K562 (cell line): ENCODE data around the gene MVP. TPM values are rescaled to one million over a fixed set of nuclear protein-coding genes. Genes with fewer than 3 reads are reported as not detected.

Source experiments
- CCNT2 ChIP-seq: IDR thresholded peaks from 2 replicates; pipeline ENCODE4 v1.6.1; 2011; ENCODE audit warnings: borderline replicate concordance, low read depth, mild to moderate bottlenecking, moderate library complexity, mixed read lengths, low read length; ENCODE audit not compliant: insufficient read length; ENCODE audit errors: extremely low read depth
- EP400 ChIP-seq: fragments of 450-650 bp; IDR thresholded peaks from 2 replicates; pipeline ENCODE4 v1.6.1; 2017; ENCODE audit warnings: antibody characterized with exemption, mild to moderate bottlenecking, moderate library complexity
- JUNB ChIP-seq: fragments of 450-650 bp; formaldehyde crosslinking; conservative IDR thresholded peaks from 2 replicates; pipeline ENCODE4 v1.4.0; 2020; ENCODE audit warnings: mild to moderate bottlenecking
- POLR2A ChIP-seq: fragments of 450-650 bp; conservative IDR thresholded peaks from 2 replicates; pipeline ENCODE4 v1.6.1; 2016
- POLR2AphosphoS5 ChIP-seq: IDR thresholded peaks from 2 replicates; pipeline ENCODE4 v1.6.1; 2011; ENCODE audit warnings: mild to moderate bottlenecking, low read depth, low read length, moderate library complexity; ENCODE audit not compliant: control insufficient read depth, insufficient read depth
- POLR2G ChIP-seq: fragments of 200-400 bp; formaldehyde crosslinking; IDR thresholded peaks from 2 replicates; pipeline ENCODE4 v1.6.1; 2017; ENCODE audit warnings: low read depth, mild to moderate bottlenecking, antibody characterized with exemption, low read length, moderate library complexity
- RBFOX2 ChIP-seq: fragments of 200-400 bp; formaldehyde crosslinking; IDR thresholded peaks from 2 replicates; pipeline ENCODE4 v1.6.1; 2017; ENCODE audit warnings: low read depth, mild to moderate bottlenecking, low read length, moderate library complexity
- RBM39 ChIP-seq: fragments of 200-400 bp; formaldehyde crosslinking; optimal IDR thresholded peaks from 2 replicates; pipeline ENCODE3; 2018; ENCODE audit warnings: low read depth, low read length
- ZBTB34 ChIP-seq: fragments of 250-450 bp; sonication (Bioruptor Pico); IDR thresholded peaks from 2 replicates; pipeline ENCODE4 v1.8.0; 2021; ENCODE audit warnings: mild to moderate bottlenecking, moderate library complexity
- polyA plus RNA-seq, 8 experiments: library from polyadenylated mRNA; depleted of rRNA in 4 of 8; stranded (reverse) in 5 of 8; unstranded in 3 of 8; fragments of >200 nt; fragmentation: Nextera tagmentation in 2 of 8; fragmentation: Illumina TruSeq in 1 of 8; extraction: Ambion mirVana in 2 of 8; extraction: Trizol in 1 of 8; gene quantifications; 2 replicates each; pipeline versions ENCODE4 v1.2.1 to v1.2.3, GENCODE V29; 2011 to 2014; ENCODE audit warnings: inconsistent platforms in 1 of 8, missing spikeins in 1 of 8
- total RNA-seq, 7 experiments: library from RNA; depleted of rRNA in 6 of 7; stranded (reverse); fragments of >200 nt in 6 of 7; fragmentation: Illumina TruSeq in 2 of 7; extraction: Trizol in 2 of 7; gene quantifications; 2 replicates each; pipeline versions ENCODE4 v1.2.1 to v1.2.3, GENCODE V29; 2011 to 2021; ENCODE audit warnings: low replicate concordance in 1 of 7
- TF ChIP-seq, protein P1 (sequence below): fragments of 250-450 bp; sonication (Bioruptor Pico); IDR thresholded peaks from 2 replicates; pipeline ENCODE4 v1.4.0; 2020
- TF ChIP-seq, protein P2 (sequence below): fragments of 250-450 bp; sonication (Bioruptor Pico); IDR thresholded peaks from 2 replicates; pipeline ENCODE4 v1.5.0; 2021; ENCODE audit warnings: mild to moderate bottlenecking, borderline replicate concordance
- TF ChIP-seq, protein P3 (sequence below): fragments of 450-650 bp; IDR thresholded peaks from 2 replicates; pipeline ENCODE4 v1.6.1; 2018; ENCODE audit not compliant: partially characterized antibody

MVP gene
- total and polyA plus RNA-seq, 9 of the 15 experiments (the other 6 are each of a cell fraction or from before 2014, with no cell fraction given) = 0.39 to 1.9 (median 0.76) TPM; not detected in 2

- TF ChIP-seq, protein P1, sequence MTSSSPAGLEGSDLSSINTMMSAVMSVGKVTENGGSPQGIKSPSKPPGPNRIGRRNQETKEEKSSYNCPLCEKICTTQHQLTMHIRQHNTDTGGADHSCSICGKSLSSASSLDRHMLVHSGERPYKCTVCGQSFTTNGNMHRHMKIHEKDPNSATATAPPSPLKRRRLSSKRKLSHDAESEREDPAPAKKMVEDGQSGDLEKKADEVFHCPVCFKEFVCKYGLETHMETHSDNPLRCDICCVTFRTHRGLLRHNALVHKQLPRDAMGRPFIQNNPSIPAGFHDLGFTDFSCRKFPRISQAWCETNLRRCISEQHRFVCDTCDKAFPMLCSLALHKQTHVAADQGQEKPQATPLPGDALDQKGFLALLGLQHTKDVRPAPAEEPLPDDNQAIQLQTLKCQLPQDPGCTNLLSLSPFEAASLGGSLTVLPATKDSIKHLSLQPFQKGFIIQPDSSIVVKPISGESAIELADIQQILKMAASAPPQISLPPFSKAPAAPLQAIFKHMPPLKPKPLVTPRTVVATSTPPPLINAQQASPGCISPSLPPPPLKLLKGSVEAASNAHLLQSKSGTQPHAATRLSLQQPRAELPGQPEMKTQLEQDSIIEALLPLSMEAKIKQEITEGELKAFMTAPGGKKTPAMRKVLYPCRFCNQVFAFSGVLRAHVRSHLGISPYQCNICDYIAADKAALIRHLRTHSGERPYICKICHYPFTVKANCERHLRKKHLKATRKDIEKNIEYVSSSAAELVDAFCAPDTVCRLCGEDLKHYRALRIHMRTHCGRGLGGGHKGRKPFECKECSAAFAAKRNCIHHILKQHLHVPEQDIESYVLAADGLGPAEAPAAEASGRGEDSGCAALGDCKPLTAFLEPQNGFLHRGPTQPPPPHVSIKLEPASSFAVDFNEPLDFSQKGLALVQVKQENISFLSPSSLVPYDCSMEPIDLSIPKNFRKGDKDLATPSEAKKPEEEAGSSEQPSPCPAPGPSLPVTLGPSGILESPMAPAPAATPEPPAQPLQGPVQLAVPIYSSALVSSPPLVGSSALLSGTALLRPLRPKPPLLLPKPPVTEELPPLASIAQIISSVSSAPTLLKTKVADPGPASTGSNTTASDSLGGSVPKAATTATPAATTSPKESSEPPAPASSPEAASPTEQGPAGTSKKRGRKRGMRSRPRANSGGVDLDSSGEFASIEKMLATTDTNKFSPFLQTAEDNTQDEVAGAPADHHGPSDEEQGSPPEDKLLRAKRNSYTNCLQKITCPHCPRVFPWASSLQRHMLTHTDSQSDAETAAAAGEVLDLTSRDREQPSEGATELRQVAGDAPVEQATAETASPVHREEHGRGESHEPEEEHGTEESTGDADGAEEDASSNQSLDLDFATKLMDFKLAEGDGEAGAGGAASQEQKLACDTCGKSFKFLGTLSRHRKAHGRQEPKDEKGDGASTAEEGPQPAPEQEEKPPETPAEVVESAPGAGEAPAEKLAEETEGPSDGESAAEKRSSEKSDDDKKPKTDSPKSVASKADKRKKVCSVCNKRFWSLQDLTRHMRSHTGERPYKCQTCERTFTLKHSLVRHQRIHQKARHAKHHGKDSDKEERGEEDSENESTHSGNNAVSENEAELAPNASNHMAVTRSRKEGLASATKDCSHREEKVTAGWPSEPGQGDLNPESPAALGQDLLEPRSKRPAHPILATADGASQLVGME (CRISPR knock-in tag) = no peak
- TF ChIP-seq JUNB (CRISPR knock-in tag) = no peak
- TF ChIP-seq POLR2G = peak; percentile 80
- TF ChIP-seq RBM39 = no peak
- peak; percentile 12 for TF ChIP-seq CCNT2
- TF ChIP-seq ZBTB34 (CRISPR knock-in tag) = no peak
- TF ChIP-seq, protein P2, sequence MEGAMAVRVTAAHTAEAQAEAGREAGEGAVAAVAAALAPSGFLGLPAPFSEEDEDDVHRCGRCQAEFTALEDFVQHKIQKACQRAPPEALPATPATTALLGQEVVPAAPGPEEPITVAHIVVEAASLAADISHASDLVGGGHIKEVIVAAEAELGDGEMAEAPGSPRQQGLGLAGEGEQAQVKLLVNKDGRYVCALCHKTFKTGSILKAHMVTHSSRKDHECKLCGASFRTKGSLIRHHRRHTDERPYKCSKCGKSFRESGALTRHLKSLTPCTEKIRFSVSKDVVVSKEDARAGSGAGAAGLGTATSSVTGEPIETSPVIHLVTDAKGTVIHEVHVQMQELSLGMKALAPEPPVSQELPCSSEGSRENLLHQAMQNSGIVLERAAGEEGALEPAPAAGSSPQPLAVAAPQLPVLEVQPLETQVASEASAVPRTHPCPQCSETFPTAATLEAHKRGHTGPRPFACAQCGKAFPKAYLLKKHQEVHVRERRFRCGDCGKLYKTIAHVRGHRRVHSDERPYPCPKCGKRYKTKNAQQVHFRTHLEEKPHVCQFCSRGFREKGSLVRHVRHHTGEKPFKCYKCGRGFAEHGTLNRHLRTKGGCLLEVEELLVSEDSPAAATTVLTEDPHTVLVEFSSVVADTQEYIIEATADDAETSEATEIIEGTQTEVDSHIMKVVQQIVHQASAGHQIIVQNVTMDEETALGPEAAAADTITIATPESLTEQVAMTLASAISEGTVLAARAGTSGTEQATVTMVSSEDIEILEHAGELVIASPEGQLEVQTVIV (CRISPR knock-in tag) = no peak
- TF ChIP-seq, protein P3, sequence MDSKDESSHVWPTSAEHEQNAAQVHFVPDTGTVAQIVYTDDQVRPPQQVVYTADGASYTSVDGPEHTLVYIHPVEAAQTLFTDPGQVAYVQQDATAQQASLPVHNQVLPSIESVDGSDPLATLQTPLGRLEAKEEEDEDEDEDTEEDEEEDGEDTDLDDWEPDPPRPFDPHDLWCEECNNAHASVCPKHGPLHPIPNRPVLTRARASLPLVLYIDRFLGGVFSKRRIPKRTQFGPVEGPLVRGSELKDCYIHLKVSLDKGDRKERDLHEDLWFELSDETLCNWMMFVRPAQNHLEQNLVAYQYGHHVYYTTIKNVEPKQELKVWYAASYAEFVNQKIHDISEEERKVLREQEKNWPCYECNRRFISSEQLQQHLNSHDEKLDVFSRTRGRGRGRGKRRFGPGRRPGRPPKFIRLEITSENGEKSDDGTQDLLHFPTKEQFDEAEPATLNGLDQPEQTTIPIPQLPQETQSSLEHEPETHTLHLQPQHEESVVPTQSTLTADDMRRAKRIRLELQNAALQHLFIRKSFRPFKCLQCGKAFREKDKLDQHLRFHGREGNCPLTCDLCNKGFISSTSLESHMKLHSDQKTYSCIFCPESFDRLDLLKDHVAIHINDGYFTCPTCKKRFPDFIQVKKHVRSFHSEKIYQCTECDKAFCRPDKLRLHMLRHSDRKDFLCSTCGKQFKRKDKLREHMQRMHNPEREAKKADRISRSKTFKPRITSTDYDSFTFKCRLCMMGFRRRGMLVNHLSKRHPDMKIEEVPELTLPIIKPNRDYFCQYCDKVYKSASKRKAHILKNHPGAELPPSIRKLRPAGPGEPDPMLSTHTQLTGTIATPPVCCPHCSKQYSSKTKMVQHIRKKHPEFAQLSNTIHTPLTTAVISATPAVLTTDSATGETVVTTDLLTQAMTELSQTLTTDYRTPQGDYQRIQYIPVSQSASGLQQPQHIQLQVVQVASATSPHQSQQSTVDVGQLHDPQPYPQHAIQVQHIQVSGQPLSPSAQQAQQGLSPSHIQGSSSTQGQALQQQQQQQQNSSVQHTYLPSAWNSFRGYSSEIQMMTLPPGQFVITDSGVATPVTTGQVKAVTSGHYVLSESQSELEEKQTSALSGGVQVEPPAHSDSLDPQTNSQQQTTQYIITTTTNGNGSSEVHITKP = peak; percentile 24
- peak; percentile 47; the same call in 1 of the 2 replicates for TF ChIP-seq POLR2AphosphoS5
- peak; percentile 35; the same call in 1 of the 2 replicates for TF ChIP-seq POLR2A
- TF ChIP-seq EP400 = peak; percentile 19; the same call in 1 of the 2 replicates
- peak; percentile 43 for TF ChIP-seq RBFOX2
Observed at GRCh38 chr16:29806641-29807425, 13.4 kb upstream of the MVP start (continued).
